Measurements from ENCODE around the gene CYB5B. TPM values are rescaled to one million over a fixed set of nuclear protein-coding genes. Genes with fewer than 3 reads are reported as not detected.
"Not testable (repeated sequence)": the region's sequence is repeated elsewhere in the genome, so short reads cannot be mapped to it uniquely, and the experiment has no call there.

Gene CYB5B
- total and polyA plus RNA-seq, 2 donors (not counting 3 experiments of a cell fraction or from before 2014, with no cell fraction given) = 175 to 176 TPM

DNA sequence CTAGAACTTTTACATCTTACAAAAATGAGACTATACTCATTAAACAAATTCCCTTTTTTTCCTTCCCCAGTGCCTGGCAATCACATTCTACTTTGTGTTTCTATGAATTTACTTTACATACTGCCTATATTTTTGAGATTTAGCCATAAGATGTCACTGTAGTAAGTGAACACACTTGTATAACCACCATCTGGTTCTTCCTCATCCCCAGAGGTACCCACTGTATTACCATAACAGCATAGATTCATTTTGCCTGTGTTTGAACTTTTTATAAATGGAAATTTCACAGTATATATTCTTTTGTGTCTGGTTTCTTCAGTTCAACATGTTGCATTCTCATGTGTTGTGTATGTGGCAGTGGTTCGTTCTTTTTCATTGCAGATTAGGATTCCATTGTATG, 15.8 kb downstream of the CYB5B start:
- Histone ChIP-seq H3K4me1 (ENCODE audit: control insufficient read depth, extremely low read depth, insufficient read depth, low read length) (peaks cover 17% of the 10 kb centered on the region), H3K9me1 (replicated peaks; ENCODE audit: control insufficient read depth, extremely low read depth, insufficient read depth, low read length) (no peaks in the 10 kb centered on the region), H2AFZ (ENCODE audit: low read depth, low read length) (no peak overlapping the region), H3K27me3 (ENCODE audit: control insufficient read depth in 2 of 2, insufficient read depth in 2 of 2, low read length in 2 of 2) (no peaks in the 10 kb centered on the region), H3K4me2 (ENCODE audit: insufficient read depth, low read length) (no peak overlapping the region), H3K9ac (replicated peaks; ENCODE audit: extremely low read depth, insufficient read depth, low read length) (no peak overlapping the region), H4K20me1 (replicated peaks; ENCODE audit: control insufficient read depth, extremely low read depth, insufficient read depth, low read length) (peaks cover 2% of the 10 kb centered on the region), H3K9me3 (replicated peaks; ENCODE audit: control insufficient read depth, insufficient read depth, low read length) (no peaks in the 10 kb centered on the region), H3K36me3 (ENCODE audit: control insufficient read depth in 2 of 2, extremely low read depth in 1 of 2, insufficient read depth in 2 of 2, low read length in 2 of 2) (peaks cover 0 to 2% of the 10 kb centered on the region in 2 experiments), H3K4me3 (replicated peaks in 1 of 3; ENCODE audit: insufficient read depth in 1 of 3, low read depth in 1 of 3, low read length in 3 of 3) (no peak overlapping the region), H3K27ac (ENCODE audit: insufficient read depth, low read depth, low read length) (no peak overlapping the region), H3K79me2 (ENCODE audit: control insufficient read depth, insufficient read depth, low read length) (peaks cover 77% of the 10 kb centered on the region)
- ChIA-PET POLR2A (no interaction called here), CTCF (no interaction called here)
- no peak for FAIRE-seq
- dilution Hi-C loops (cut with MboI; ENCODE audit: extremely low pct_ligation_motif_present, low sequenced_read_pairs) (no loop called here), intact Hi-C loops (cut with micrococcal nuclease) (no loop called here)
- BruUV-seq (replicated peaks) = no TSS peak
- TF ChIP-seq, protein P1, sequence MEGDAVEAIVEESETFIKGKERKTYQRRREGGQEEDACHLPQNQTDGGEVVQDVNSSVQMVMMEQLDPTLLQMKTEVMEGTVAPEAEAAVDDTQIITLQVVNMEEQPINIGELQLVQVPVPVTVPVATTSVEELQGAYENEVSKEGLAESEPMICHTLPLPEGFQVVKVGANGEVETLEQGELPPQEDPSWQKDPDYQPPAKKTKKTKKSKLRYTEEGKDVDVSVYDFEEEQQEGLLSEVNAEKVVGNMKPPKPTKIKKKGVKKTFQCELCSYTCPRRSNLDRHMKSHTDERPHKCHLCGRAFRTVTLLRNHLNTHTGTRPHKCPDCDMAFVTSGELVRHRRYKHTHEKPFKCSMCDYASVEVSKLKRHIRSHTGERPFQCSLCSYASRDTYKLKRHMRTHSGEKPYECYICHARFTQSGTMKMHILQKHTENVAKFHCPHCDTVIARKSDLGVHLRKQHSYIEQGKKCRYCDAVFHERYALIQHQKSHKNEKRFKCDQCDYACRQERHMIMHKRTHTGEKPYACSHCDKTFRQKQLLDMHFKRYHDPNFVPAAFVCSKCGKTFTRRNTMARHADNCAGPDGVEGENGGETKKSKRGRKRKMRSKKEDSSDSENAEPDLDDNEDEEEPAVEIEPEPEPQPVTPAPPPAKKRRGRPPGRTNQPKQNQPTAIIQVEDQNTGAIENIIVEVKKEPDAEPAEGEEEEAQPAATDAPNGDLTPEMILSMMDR (IDR thresholded peaks at IDR 0.05; ENCODE audit: extremely low read depth in 1 of 2, insufficient read depth in 1 of 2, low read depth in 1 of 2, low read length in 2 of 2) = no peak
- TF ChIP-seq EZH2 (IDR thresholded peaks at IDR 0.05; ENCODE audit: borderline replicate concordance, low read depth, low read length, severe bottlenecking) = no peak
- TF ChIP-seq POLR2A (IDR thresholded peaks at IDR 0.05; ENCODE audit: low read depth, low read length) = no peak
- TF ChIP-seq POLR2AphosphoS5 (IDR thresholded peaks at IDR 0.05; ENCODE audit: insufficient read depth, low read depth, low read length) = no peak
- TF ChIP-seq JUN (IDR thresholded peaks at IDR 0.05; ENCODE audit: borderline replicate concordance, insufficient read depth, insufficient read length, low read depth) = no peak
- no peak for TF ChIP-seq MYC (IDR thresholded peaks at IDR 0.05; ENCODE audit: low read depth, low read length)
- TF ChIP-seq, protein P2, sequence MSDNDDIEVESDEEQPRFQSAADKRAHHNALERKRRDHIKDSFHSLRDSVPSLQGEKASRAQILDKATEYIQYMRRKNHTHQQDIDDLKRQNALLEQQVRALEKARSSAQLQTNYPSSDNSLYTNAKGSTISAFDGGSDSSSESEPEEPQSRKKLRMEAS (IDR thresholded peaks at IDR 0.05; ENCODE audit: insufficient read depth, insufficient read length) = no peak
- no peak for TF ChIP-seq FOS (IDR thresholded peaks at IDR 0.05; ENCODE audit: borderline replicate concordance, insufficient read depth, low read length)
- no peak for TF ChIP-seq GATA2 (IDR thresholded peaks at IDR 0.05; ENCODE audit: insufficient read depth, insufficient read length, low read depth, low read length)
- DNase-seq (ENCODE audit: low read depth, low spot score) = no peak

DNA sequence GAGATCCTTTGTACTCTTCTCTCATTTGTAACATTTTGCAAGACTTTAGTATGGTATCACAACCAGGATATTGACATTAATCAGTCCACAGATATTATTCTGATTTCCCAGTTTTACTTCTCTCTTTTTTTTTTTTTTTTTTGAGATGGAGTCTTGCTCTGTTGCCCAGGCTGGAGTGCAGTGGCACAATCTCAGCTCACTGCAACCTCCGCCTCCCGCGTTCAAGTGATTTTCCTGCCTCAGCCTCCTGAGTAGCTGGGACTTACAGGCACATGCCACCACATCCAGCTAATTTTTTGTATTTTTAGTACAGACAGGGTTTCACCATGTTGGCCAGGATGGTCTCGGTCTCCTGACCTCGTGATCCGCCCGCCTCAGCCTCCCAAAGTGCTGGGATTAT, 16.6 kb downstream of the CYB5B start:
- H3K36me3 ChIP-seq (ENCODE audit: control insufficient read depth in 2 of 2, extremely low read depth in 1 of 2, insufficient read depth in 2 of 2, low read length in 2 of 2); H3K27ac ChIP-seq (ENCODE audit: insufficient read depth, low read depth, low read length); H3K9me3 ChIP-seq (replicated peaks; ENCODE audit: control insufficient read depth, insufficient read depth, low read length); BruUV-seq (replicated peaks); H3K27me3 ChIP-seq (ENCODE audit: control insufficient read depth in 2 of 2, insufficient read depth in 2 of 2, low read length in 2 of 2); POLR2A ChIA-PET; intact Hi-C loops (cut with micrococcal nuclease); dilution Hi-C loops (cut with MboI; ENCODE audit: extremely low pct_ligation_motif_present, low sequenced_read_pairs); FAIRE-seq; H4K20me1 ChIP-seq (replicated peaks; ENCODE audit: control insufficient read depth, extremely low read depth, insufficient read depth, low read length); H3K9me1 ChIP-seq (replicated peaks; ENCODE audit: control insufficient read depth, extremely low read depth, insufficient read depth, low read length); CTCF ChIA-PET; H2AFZ ChIP-seq (ENCODE audit: low read depth, low read length); H3K4me3 ChIP-seq (replicated peaks in 1 of 3; ENCODE audit: insufficient read depth in 1 of 3, low read depth in 1 of 3, low read length in 3 of 3); DNase-seq (ENCODE audit: low read depth, low spot score); H3K9ac ChIP-seq (replicated peaks; ENCODE audit: extremely low read depth, insufficient read depth, low read length); H3K4me2 ChIP-seq (ENCODE audit: insufficient read depth, low read length): not testable (repeated sequence)
- H3K4me1 ChIP-seq (ENCODE audit: control insufficient read depth, extremely low read depth, insufficient read depth, low read length) = peaks cover 17% of the 10 kb centered on the region
- H3K79me2 ChIP-seq (ENCODE audit: control insufficient read depth, insufficient read depth, low read length) = peaks cover 69% of the 10 kb centered on the region

Measured in endothelial cell of umbilical vein (primary cell).